LHCN-M2 (cell line): ENCODE data around the gene ALOX15B. TPM values are rescaled to one million over a fixed set of nuclear protein-coding genes. Genes with fewer than 3 reads are reported as not detected.
A peak's percentile ranks its signal among the peaks of the same experiment; 100 is the strongest.

ENCODE experiments used
- DNase-seq: peaks from one replicate; pipeline ENCODE4 v3.0.0-alpha.2; 2012; ENCODE audit warnings: low read depth
- total RNA-seq: library from RNA; depleted of rRNA; stranded (reverse); fragments of >200 nt; gene quantifications from 2 replicates; pipeline ENCODE4 v1.2.3, GENCODE V29; 2014

ALOX15B gene
- total RNA-seq, 1 experiment from 2014 or later: 0.17 TPM

DNA sequence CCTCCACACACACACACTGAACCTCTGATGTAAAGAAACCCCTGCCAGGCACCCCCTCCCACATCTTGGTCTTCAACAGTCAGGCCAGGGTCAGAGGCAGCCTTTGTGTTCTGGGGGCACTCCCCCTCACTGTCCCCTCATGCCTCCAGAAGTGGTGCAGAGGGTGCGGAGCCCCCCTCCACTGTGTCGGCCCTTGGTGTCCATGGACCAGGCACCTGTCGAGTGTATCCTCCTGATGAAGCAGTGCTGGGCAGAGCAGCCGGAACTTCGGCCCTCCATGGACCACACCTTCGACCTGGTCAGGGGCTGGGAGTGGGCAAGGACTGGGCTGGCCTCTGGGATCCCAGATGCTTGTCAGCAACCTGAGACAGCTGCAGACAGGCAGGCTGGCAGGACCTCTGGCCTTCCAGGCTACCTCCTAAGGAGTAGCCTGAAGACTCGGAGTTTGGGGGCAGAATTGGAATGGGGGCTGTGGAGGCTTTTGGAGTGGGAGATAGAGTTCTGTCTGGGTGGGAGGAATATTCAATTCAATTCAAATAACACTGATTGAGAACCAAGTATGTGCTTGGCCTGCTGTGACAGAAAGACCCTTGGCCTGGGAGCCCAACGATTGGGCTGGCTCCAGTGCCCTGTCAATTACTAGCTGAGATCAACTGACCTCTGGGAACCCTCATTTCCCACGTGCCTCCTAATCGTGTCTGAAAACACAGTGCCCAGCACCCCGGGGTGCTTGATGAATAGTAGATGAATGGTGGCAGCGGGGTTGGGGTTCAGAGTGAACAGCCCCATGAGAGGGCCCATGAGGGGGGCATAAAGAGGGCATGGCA lies 24.9 kb upstream of the ALOX15B start:
- no peak for DNase-seq

DNA sequence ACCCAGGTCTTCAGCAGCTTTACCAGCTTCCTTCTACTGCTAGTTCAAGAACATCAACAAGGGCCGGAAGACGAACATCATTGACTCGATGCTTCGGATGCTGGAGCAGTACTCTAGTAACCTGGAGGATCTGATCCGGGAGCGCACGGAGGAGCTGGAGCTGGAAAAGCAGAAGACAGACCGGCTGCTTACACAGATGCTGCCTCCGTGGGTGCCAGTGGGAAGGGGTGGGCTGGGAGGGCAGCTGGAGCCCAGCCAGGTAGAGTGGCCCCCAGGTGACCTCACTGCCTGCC lies 24.4 kb upstream of the ALOX15B start:
- no peak for DNase-seq

DNA sequence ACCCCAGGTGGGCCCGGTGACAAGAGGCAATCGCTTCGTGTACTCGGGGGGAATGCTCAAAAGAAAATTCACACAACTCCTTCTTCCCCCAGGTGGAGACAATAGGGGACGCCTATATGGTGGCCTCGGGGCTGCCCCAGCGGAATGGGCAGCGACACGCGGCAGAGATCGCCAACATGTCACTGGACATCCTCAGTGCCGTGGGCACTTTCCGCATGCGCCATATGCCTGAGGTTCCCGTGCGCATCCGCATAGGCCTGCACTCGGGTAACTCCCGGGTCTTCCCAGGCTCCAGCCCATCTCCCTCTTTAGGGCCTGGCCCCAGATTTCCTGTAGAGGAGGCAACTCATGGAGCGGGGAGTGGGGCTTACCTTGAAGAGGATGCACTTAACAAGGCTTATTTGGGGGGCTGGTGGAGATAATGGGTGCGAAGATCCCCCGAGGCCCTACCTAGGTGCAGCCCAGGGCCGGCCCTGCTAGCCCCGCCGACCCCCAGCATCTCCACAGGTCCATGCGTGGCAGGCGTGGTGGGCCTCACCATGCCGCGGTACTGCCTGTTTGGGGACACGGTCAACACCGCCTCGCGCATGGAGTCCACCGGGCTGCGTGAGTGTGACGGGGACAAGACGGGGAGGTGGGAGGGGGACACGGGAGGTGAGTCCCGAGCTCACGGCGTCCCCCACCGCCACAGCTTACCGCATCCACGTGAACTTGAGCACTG lies 23.5 kb upstream of the ALOX15B start:
- no peak for DNase-seq

DNA sequence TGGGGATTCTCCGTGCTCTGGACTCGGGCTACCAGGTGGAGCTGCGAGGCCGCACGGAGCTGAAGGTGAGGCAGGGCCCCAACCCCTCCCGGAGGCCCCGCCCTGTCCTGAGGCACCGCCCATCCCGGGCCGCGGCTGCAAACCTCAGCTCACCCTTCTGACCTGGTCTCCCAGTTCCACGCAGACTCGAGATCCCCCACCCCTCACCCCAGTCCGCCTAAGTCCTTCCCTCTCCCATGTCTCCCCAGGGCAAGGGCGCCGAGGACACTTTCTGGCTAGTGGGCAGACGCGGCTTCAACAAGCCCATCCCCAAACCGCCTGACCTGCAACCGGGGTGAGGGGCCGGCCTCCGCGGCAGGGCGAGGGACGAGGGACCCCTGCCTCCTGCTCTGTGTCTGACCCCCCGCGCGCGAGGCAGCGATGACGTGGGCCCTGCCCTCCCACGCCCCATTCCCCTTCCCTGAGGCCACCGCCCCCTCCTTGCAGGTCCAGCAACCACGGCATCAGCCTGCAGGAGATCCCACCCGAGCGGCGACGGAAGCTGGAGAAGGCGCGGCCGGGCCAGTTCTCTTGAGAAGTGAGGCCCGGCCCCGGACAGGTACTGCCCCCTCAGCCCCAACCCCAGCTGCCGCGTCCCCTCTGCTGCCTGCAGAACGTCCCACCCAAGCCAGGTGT lies 22.8 kb upstream of the ALOX15B start:
- DNase-seq: no peak

DNA sequence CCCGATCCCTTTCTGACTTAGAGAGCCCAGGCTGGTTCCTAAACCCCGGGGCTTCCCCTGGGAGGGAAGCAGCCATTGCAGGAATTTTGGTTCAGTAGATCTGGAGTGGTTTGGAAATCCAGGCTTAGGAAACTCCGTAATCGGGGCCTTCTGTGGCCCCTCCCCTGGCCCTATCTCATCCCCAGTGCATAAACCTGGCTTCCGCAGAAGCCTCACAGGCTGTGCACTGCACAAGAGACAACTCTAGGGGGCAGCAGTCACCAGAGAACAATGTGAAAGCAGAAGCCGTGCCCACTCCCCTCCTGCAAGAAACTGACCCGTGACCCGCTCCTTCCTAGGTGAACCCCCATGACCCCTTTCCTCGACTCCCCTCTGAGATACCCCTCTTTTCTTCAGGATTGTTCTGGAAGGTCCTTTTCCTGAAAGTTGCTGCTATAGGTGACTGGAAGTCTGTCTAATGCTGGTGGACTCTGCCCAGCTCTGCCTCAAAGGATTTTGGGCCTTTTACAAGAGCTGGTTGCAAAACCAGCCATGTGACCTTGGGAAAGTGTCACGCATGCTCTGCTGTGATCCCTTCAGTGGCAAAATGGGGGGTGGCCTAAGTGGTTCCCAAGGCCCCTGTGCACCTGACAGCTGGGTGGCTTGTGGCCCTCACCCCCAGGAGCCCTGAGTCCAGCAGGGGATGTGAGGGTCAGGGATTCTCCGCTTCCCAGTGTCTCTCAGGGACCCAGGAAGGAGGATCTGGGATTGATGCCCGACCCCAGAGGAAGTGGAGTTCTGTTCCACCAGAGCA lies 22.0 kb upstream of the ALOX15B start:
- DNase-seq: peak; percentile 34

DNA sequence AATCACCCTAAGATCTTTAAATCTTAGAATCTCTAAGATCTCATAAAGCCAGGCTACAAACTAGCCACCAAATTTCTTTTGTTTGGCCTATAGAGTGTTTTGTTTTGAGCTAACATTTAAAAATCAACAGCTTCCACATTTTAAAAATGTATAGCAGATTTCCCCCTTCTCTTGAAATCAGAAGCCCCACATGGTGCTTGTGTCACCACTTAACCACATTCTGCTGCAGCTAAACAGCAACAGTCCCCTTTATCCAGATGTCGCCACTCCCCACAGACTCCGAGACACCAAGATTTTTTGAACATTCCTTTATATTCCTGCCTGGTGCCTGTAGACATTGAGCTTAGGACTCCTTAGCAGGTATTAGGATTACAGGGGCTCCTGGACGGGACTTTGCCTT lies 20.4 kb upstream of the ALOX15B start:
- DNase-seq: no peak

DNA sequence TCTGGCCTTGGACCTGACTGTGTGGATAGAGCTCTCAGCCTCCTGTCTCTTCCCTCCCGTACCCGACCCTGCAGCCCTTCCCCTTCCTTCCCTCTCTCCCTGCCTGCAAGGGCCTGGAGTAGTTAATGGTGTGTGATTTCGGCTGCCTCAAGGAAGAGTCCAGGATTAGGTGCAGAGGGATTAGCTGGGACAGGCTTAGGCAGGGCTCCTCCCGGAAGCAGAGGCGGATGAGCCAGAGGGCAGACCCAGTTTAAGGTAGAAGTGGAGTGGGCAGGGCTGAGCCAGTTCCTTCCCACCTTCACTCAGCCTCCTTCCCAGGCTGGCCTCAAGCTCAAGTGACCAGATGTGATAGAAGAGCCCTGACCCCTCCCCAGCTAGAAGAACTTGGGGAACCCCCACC lies 19.7 kb upstream of the ALOX15B start:
- no peak for DNase-seq

DNA sequence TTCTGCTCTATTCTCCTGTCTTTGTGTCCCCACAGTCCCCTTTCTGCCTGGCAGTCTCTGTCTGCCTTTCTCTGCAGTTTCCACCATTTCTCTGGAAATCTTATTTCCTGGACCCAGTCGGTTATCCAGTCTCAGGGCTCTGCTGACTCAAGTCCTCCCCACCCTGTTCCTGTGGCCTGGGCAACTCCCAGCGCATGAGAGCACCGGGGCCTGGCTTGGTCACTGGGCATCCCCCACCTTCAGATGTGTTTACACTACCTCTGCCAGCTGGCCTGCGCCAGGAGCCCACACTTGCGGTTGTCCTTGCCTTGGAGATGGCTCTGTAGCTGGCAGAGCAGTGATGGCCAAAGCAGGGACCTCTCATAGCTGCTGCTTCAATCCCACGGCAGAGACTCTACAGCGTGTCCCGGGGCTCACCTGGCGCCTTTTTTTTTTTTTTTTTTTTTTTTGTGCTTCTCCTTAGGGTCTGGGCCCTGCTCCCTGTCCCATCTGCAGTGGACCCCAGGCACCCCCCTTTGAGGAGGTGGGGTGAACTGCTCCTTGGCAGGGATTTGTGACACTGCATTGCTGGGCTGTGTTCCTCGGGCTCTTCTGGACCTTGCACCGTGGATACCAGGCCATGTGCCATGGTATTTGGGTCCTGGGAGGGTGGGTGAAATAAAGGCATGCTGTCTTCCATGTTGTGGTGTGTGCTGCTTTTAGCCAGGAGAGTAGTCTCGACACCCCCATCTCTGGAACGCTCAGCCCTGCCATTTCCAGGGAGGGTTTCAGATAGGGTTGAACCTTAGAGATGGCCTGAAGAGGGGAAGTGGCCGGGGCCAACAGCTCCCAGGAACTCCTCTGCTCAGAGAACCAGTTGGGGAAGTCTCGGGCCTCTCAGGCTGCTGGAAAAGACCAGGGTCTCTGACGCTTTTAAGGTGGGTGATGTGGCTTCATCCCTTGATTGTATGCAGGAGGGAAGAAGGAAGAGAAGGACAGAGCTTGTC lies 18.9 kb upstream of the ALOX15B start:
- peak; percentile 61 for DNase-seq

DNA sequence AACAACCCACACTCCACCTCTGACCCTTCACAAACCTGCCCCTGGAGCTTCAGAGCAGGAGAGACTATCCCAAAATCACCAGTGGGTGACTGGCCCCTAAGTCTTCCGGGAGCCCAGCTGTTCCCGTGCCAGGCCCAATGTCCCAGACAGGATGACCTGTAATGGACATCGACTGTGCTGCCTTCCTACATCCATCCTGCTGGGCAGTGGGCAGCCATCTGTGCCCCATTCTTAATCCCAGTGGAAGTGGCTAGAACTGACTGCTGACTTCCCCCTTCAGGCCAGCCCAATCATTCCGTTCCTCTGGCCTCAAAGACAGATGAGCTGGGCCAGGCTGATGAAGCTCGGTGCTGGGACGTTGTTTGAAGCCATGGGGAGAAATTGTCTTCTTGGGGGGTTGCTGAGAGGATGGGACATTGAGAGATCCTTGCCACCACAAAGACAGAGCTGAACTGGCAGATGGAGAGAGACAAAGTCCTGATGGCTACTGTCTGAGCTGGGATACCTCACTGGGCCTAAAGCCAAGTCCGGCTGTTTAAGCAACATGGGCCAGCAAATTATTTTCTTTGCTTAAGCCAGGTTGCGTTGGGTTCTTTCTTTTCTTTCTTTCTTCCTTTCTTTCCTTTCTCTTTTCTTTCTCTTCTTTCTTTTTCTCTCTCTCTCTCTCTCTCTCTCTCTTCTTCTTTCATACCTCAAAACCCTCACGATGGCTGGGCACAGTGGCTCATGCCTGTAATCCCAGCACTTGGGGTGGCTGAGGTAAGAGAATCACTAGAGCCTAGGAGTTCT lies 17.9 kb upstream of the ALOX15B start:
- no peak for DNase-seq

DNA sequence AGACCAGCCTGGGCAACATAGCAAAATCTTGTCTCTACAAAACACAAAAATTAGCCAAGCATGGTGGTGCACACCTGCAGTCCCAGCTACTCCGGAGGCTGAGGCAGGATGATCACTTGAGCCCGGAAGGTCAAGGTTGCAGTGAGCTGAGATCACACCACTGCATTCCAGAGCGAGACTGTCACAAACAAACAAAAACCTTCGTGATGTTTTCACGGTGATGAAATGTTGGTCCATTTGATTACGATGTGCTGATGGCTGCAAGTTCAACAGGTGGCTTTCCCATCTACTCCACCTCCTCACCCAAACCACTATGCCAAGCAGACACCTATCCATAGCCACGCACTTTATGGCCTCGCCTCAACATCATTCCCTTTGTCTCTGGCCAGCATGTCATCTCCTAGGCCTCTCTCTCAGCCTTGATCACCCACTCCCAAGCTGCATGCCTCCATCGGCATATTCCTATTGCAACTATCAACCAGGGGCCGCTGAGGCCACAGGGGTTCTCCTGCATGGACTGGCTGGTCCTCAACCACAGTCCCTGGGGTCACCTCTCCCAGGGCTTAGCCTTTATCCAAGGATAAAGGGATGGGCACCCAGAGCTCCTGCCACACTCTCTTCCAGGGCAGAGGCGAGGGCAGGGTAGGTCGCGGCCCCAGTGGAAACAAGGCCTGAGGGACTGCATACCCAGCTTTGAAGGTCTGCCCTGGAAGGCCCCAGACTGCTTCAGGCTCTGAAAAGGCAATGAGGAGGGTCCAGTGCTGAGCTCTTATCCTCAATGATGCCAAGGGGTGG lies 17.1 kb upstream of the ALOX15B start:
- no peak for DNase-seq

DNA sequence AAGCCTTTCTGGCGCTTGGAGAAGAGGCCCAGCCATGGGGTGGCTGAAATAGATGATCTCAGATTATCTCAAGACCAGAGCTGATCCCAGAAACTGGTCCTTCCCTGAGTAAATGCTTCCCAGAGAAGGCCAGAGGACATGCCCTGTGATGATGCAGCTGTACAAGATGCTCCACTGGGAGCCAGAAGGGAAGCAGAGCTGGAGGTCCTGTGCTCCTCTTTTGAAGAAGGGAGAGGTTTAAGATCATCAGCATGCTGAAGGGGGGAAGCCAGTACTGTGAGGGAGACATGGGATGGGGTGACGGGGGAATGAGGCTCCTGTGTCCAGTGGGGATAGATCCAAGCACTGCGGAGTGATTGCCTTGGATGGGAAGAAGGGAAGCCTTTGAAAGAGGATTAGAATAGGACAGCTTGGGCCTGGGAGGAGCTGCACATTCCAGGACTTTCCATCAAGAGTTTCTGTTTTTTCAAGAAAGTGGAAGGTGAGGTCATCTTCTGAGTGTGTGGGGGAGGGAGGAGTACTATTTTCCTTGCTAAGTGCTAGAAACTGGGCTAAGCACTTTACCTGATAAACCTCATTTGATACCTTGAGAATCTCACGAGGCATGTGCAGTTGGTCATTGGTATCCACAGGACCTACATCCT lies 16.4 kb upstream of the ALOX15B start:
- no peak for DNase-seq

DNA sequence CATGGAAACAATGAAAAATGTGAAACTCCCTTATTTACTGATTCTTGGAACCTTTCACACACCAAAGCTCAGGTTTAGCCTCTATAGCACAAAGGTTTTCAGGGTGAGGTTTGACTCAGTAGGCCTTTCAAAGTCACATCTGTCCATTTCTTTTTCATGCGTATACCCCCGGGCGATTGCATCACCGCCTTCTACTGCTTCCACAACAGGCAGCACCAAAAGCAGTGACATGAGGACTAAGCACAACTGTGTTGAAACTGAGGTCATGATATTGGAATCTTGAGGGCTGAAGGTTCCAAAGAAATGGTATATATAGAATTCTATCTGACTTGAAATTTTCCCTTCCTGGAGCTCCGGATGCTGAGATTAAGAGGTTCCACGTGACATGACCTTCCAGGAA lies 14.7 kb upstream of the ALOX15B start:
- DNase-seq: peak; percentile 40

DNA sequence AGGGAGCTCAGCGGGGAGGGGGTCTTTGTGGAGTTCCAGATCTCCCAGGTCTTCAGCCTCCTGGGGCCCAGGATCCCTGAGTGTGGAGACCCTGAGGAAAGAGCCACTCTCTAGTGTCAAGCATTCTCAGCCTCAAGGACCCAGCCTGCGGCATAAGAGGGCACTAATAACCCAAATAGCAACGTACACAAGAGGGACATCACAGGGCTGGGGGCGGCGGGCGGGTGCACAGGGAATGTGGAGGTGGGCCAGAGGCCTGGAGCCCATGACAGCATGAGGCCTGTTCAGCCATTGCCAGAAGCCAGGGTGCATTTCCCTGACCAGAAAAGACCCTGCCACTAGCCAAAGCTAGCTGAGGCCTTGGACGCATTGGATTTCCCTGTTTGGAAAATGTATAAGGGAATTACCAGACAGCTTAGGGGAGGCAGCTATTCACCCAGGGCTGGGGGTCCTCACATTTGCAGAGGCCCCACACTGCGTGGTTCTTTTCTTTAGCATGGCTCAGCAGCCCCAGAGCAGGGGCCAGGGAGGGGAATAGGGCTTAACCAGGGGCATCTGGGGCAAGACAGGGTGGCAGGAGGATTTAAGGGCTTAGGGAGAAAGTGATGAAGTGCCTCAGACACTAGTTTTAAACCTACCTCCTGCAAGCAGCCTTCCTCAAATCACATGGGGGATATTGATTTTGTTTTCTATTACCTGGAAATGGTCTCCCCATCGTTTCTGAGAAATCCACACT lies 13.5 kb upstream of the ALOX15B start:
- no peak for DNase-seq

DNA sequence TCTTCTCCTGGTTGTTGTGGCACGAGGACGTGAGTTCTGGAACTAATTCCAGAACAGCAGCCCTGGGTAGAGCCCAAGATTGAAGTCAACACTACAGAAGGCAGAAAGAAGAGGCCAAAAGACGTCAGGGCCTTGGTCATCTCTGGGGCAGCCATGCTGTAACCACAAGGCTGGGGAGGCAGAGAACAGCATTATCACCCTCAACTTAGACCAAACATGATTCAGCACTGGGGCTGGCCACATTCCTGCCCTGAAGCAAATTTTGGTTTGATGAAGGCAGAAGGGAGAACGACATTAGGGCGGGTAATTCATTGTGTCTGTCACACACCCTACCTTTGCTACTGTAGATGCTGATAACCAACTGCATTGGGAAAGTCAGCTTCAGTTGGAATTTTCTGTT lies 9.7 kb upstream of the ALOX15B start:
- DNase-seq: no peak

DNA sequence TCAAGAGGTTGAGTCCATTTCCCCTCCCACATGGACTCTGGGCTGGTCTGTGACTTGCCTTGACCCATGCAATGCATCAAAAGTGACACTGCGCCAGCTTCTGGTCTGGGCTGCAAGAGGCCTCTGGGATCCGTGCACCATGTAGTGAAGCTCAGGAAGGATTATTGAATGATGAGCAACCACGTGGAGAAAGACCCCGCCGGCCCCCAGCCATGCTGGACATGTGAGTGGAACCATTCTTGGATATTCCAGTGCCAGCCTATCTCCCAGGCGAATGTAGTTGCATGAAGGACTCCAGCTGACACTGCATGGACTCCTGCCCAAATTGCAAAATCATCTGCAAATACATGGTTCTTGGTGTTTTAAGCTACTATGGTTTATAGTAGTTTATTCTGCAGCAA lies 7.6 kb upstream of the ALOX15B start:
- no peak for DNase-seq

DNA sequence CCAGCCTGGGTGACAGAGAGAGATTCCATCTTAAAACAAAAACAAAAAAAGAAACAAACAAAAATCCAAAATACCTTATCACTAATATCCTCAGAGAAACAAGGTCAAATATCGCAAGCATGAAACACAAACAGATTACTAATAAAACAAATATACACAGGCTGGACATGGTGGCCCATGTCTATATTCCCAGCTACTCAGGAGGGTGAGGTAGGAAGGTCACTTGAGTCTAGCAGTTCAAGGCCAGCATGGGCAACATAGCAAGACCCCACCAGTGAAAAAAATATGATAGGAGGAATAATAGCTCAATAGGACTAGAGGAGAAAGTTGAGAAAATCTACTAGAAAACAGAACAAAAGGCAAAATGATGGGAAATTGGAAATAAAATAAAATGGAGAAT lies 6.9 kb upstream of the ALOX15B start:
- DNase-seq: no peak

DNA sequence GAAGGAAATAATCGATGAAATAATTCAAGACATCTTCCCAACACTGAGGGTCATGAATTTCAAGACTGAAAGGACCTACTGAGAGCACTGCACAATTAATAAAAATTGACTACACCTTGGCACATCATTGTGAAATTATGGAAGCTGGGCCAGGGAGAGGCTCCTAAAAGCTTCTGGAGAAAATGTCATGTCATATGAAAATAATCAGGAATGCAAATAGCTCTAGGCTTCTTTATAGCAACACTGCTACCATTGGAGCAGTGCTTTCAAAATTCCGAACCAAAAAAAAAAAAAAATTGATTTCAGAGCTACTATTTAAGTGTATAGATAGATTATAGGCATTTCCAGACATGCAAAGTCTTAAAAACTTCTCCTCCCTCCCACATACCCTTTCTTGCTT lies 6.4 kb upstream of the ALOX15B start:
- DNase-seq: no peak

DNA sequence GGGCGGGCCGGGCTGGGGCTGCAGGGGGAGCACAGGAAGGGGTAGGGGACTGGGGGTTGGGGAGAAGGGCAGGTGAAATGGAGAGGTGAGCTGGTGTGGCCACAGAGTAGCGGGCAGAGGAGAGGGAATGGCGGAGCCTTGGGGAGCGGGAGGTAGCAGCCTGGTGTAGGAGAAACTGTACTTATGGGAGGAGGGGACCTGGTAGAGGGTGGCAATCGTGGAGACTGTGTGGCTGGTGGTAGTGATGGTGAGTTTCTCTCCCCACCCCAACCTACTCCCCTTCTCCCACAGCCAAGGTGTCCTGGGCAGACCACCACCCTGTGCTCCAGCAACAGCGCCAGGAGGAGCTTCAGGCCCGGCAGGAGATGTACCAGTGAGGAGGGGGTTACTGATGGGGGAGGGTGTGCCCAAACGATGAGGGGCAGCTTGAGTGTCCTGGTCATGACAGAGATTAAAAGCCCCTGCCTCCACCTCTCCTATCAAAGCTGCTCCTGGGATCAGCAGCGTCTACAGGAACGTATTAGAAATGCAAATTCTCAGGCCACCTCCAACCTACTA lies 831 bp downstream of the ALOX15B start:
- no peak for DNase-seq
